HepG2 (cell line): Measurements from ENCODE around the gene PDIA4. TPM values are rescaled to one million over a fixed set of nuclear protein-coding genes. Genes with fewer than 3 reads are reported as not detected.

ENCODE experiments used
- CBFB ChIP-seq: sonication (generic); formaldehyde crosslinking; IDR thresholded peaks from 2 replicates; pipeline ENCODE4 v1.4.0; 2020; ENCODE audit warnings: missing genetic modification reagents
- ESRRA ChIP-seq: sonication (generic); formaldehyde crosslinking; IDR thresholded peaks from 2 replicates; pipeline ENCODE4 v1.5.1; 2020; ENCODE audit warnings: mild to moderate bottlenecking, low read depth, missing genetic modification reagents
- FOXK1 ChIP-seq: sonication (generic); formaldehyde crosslinking; IDR thresholded peaks from 2 replicates; pipeline ENCODE4 v1.4.0; 2020; ENCODE audit warnings: low read depth, missing genetic modification reagents, borderline replicate concordance
- FUBP1 ChIP-seq: sonication (generic); formaldehyde crosslinking; IDR thresholded peaks from 2 replicates; pipeline ENCODE4 v1.5.1; 2020; ENCODE audit warnings: missing genetic modification reagents, mild to moderate bottlenecking, borderline replicate concordance
- HBP1 ChIP-seq: IDR thresholded peaks from 2 replicates; pipeline ENCODE4 v1.6.1; 2016; ENCODE audit warnings: low read depth, control low read depth
- HMGA1 ChIP-seq: sonication (generic); formaldehyde crosslinking; conservative IDR thresholded peaks from 2 replicates; pipeline ENCODE4 v1.4.0; 2020; ENCODE audit warnings: missing genetic modification reagents
- RBM22 ChIP-seq: fragments of 200-400 bp; formaldehyde crosslinking; optimal IDR thresholded peaks from 2 replicates; pipeline ENCODE3; 2017; ENCODE audit warnings: mild to moderate bottlenecking, low read length, moderate library complexity
- SMAD1 ChIP-seq: sonication (generic); formaldehyde crosslinking; IDR thresholded peaks from 2 replicates; pipeline ENCODE4 v1.4.0; 2020; ENCODE audit warnings: missing genetic modification reagents, low read depth, mild to moderate bottlenecking, borderline replicate concordance
- SNAI1 ChIP-seq: sonication (generic); formaldehyde crosslinking; IDR thresholded peaks from 2 replicates; pipeline ENCODE4 v1.5.0; 2020; ENCODE audit warnings: mild to moderate bottlenecking, missing genetic modification reagents, borderline replicate concordance
- SYNCRIP ChIP-seq: fragments of 200-400 bp; formaldehyde crosslinking; IDR thresholded peaks from 2 replicates; pipeline ENCODE4 v1.6.1; 2018; ENCODE audit warnings: mild to moderate bottlenecking, low read depth, low read length; ENCODE audit not compliant: insufficient read depth
- ZIK1 ChIP-seq: sonication (generic); formaldehyde crosslinking; IDR thresholded peaks from 2 replicates; pipeline ENCODE4 v1.5.0; 2020; ENCODE audit warnings: mild to moderate bottlenecking, low read depth, missing genetic modification reagents, borderline replicate concordance
- ZNF326 ChIP-seq: sonication (generic); formaldehyde crosslinking; IDR thresholded peaks from 2 replicates; pipeline ENCODE4 v1.4.0; 2020; ENCODE audit warnings: missing genetic modification reagents, borderline replicate concordance
- ZNF337 ChIP-seq: sonication (generic); formaldehyde crosslinking; IDR thresholded peaks from 2 replicates; pipeline ENCODE4 v1.5.1; 2020; ENCODE audit warnings: missing genetic modification reagents, low read depth, mild to moderate bottlenecking, borderline replicate concordance
- ZNF703 ChIP-seq: sonication (generic); formaldehyde crosslinking; IDR thresholded peaks from 2 replicates; pipeline ENCODE4 v1.5.1; 2020; ENCODE audit warnings: missing genetic modification reagents, mild to moderate bottlenecking, moderate library complexity, borderline replicate concordance
- ZNF709 ChIP-seq: sonication (generic); formaldehyde crosslinking; IDR thresholded peaks from 2 replicates; pipeline ENCODE4 v1.5.0; 2020; ENCODE audit warnings: mild to moderate bottlenecking, missing genetic modification reagents
- ZNF766 ChIP-seq: sonication (generic); formaldehyde crosslinking; IDR thresholded peaks from 2 replicates; pipeline ENCODE4 v1.5.0; 2020; ENCODE audit warnings: missing genetic modification reagents, borderline replicate concordance
- ZNF780A ChIP-seq: sonication (generic); formaldehyde crosslinking; IDR thresholded peaks from 2 replicates; pipeline ENCODE4 v1.8.0; 2022; ENCODE audit warnings: mild to moderate bottlenecking, missing genetic modification reagents, moderate library complexity
- polyA plus RNA-seq, 8 experiments: library from polyadenylated mRNA; depleted of rRNA in 3 of 8; stranded (reverse) in 7 of 8; unstranded in 1 of 8; fragments of >200 nt; fragmentation: Illumina TruSeq in 4 of 8; extraction: Trizol in 4 of 8; gene quantifications; 2 replicates each; pipeline versions ENCODE4 v1.2.1 to v1.2.3, GENCODE V29; 2011 to 2016; ENCODE audit warnings: low read depth in 4 of 8, missing spikeins in 1 of 8, mixed read lengths in 1 of 8; ENCODE audit not compliant: insufficient read depth in 1 of 8
- total RNA-seq, 5 experiments: library from RNA; depleted of rRNA; stranded (reverse); fragments of >200 nt; fragmentation: Illumina TruSeq; extraction: Trizol; gene quantifications; 2 replicates each; pipeline ENCODE4 v1.2.3, GENCODE V29; 2016; ENCODE audit warnings: low read depth in 1 of 5
- TF ChIP-seq, protein P1 (sequence below): sonication (generic); formaldehyde crosslinking; IDR thresholded peaks from 2 replicates; pipeline ENCODE4 v1.4.0; 2020; ENCODE audit warnings: missing genetic modification reagents
- TF ChIP-seq, protein P2 (sequence below): sonication (generic); formaldehyde crosslinking; conservative IDR thresholded peaks from 2 replicates; pipeline ENCODE4 v1.4.0; 2020; ENCODE audit warnings: mild to moderate bottlenecking, missing genetic modification reagents, moderate library complexity

PDIA4 gene
- total and polyA plus RNA-seq, 2 of the 13 experiments (the other 11 are each of a cell fraction or from before 2014, with no cell fraction given): 278 to 402 TPM

DNA sequence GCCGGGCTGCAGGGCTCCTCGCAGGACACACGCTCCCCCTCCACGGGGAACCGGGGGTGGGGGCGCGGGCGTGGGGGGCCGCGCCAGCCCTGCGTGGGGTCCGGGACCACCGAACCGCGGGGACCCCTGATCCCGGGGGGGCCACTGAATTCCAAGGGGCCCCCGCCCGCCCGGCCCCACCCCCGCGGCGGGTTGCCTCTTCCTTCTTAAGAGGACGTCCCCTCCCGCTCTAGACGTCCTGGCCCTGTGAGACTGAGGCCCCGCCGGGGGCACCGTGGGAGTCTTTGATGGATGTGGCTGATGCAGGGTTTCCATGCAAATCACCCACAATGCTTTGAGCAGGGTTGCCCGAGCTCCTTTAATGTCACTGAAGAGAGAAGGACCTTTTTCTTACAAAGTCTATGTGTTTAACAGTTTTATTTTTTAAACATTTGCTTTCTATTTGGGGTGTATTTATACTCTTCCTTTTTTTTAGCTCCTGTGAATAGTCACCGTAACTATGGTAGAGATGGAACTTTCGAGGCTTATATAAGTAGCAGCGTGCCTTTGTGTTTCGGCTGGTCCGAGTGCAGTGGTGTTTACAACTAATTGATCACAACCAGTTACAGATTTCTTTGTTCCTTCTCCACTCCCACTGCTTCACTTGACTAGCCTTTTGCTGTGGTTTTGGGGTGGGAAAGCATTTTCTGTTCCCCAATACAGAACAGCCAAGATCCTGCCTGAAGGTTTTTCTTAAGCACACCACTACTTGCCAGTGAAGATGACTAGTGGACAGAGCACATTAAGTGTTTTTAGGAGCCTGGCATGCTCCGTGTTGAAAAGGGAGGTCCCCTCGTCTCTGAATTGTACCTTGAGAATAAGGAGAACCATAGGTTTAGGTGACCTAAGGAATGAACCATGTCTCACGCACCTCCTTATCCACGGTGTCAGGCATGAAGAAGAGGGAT, 44.8 kb downstream of the PDIA4 start (continued):
- TF ChIP-seq ZNF337 (CRISPR knock-in tag): 0 out of 2 replicates have a peak, but pooled peaks have one; percentile 32
- TF ChIP-seq, protein P1, sequence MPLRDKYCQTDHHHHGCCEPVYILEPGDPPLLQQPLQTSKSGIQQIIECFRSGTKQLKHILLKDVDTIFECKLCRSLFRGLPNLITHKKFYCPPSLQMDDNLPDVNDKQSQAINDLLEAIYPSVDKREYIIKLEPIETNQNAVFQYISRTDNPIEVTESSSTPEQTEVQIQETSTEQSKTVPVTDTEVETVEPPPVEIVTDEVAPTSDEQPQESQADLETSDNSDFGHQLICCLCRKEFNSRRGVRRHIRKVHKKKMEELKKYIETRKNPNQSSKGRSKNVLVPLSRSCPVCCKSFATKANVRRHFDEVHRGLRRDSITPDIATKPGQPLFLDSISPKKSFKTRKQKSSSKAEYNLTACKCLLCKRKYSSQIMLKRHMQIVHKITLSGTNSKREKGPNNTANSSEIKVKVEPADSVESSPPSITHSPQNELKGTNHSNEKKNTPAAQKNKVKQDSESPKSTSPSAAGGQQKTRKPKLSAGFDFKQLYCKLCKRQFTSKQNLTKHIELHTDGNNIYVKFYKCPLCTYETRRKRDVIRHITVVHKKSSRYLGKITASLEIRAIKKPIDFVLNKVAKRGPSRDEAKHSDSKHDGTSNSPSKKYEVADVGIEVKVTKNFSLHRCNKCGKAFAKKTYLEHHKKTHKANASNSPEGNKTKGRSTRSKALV (CRISPR knock-in tag): no peak
- TF ChIP-seq FUBP1 (CRISPR knock-in tag): no peak
- no peak for TF ChIP-seq ZNF703 (CRISPR knock-in tag)
- no peak for TF ChIP-seq ZIK1
- peak; percentile 67; the same call in 1 of the 2 replicates for TF ChIP-seq FOXK1 (CRISPR knock-in tag)
- TF ChIP-seq HBP1: no peak
- TF ChIP-seq, protein P2, sequence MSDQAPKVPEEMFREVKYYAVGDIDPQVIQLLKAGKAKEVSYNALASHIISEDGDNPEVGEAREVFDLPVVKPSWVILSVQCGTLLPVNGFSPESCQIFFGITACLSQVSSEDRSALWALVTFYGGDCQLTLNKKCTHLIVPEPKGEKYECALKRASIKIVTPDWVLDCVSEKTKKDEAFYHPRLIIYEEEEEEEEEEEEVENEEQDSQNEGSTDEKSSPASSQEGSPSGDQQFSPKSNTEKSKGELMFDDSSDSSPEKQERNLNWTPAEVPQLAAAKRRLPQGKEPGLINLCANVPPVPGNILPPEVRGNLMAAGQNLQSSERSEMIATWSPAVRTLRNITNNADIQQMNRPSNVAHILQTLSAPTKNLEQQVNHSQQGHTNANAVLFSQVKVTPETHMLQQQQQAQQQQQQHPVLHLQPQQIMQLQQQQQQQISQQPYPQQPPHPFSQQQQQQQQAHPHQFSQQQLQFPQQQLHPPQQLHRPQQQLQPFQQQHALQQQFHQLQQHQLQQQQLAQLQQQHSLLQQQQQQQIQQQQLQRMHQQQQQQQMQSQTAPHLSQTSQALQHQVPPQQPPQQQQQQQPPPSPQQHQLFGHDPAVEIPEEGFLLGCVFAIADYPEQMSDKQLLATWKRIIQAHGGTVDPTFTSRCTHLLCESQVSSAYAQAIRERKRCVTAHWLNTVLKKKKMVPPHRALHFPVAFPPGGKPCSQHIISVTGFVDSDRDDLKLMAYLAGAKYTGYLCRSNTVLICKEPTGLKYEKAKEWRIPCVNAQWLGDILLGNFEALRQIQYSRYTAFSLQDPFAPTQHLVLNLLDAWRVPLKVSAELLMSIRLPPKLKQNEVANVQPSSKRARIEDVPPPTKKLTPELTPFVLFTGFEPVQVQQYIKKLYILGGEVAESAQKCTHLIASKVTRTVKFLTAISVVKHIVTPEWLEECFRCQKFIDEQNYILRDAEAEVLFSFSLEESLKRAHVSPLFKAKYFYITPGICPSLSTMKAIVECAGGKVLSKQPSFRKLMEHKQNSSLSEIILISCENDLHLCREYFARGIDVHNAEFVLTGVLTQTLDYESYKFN (CRISPR knock-in tag): no peak
- no peak for TF ChIP-seq ZNF780A
- TF ChIP-seq RBM22: peak; percentile 60
- no peak for TF ChIP-seq ZNF326
- no peak for TF ChIP-seq SMAD1 (CRISPR knock-in tag)
- no peak for TF ChIP-seq ZNF766
- no peak for TF ChIP-seq SNAI1 (CRISPR knock-in tag)
- TF ChIP-seq ESRRA: no peak
- no peak for TF ChIP-seq HMGA1 (CRISPR knock-in tag)
- no peak for TF ChIP-seq ZNF709 (CRISPR knock-in tag)
- no peak for TF ChIP-seq SYNCRIP
- TF ChIP-seq CBFB (CRISPR knock-in tag): no peak
